ENCODE results near the gene FAH. TPM values are rescaled to one million over a fixed set of nuclear protein-coding genes. Genes with fewer than 3 reads are reported as not detected.
"Not testable (repeated sequence)": the region's sequence is repeated elsewhere in the genome, so short reads cannot be mapped to it uniquely, and the experiment has no call there.

FAH gene
- total RNA-seq, 1 donor, result 38.1 TPM

- no peak for TF ChIP-seq CTCF (IDR thresholded peaks at IDR 0.05; ENCODE audit: insufficient read depth, low read length)
- no peak for DNase-seq (ENCODE audit: low read depth)
- H3K4me3 ChIP-seq (ENCODE audit: low read depth, low read length), result no peak overlapping the region
Observed at GRCh38 chr15:80123034-80123433, 29.8 kb upstream of the FAH start.

- not testable (repeated sequence) for H3K4me3 ChIP-seq (ENCODE audit: low read depth, low read length); DNase-seq (ENCODE audit: low read depth)
Observed at GRCh38 chr15:80127253-80127652, 25.5 kb upstream of the FAH start.

GRCh38 chr15:80127911-80128310 lies 24.9 kb upstream of the FAH start:
- no peak for DNase-seq (ENCODE audit: low read depth)
- no peak overlapping the region for H3K4me3 ChIP-seq (ENCODE audit: low read depth, low read length)
- TF ChIP-seq CTCF (IDR thresholded peaks at IDR 0.05; ENCODE audit: insufficient read depth, low read length), result no peak

- TF ChIP-seq CTCF (IDR thresholded peaks at IDR 0.05; ENCODE audit: insufficient read depth, low read length), result no peak
- no peak overlapping the region for H3K4me3 ChIP-seq (ENCODE audit: low read depth, low read length)
- DNase-seq (ENCODE audit: low read depth), result no peak
Observed at GRCh38 chr15:80132382-80132781, 20.4 kb upstream of the FAH start.

- H3K4me3 ChIP-seq (ENCODE audit: low read depth, low read length), result no peak overlapping the region
- DNase-seq (ENCODE audit: low read depth), result no peak
- TF ChIP-seq CTCF (IDR thresholded peaks at IDR 0.05; ENCODE audit: insufficient read depth, low read length), result no peak
Observed at GRCh38 chr15:80136854-80137253, 15.9 kb upstream of the FAH start.

- DNase-seq (ENCODE audit: low read depth), result no peak
- no peak for TF ChIP-seq CTCF (IDR thresholded peaks at IDR 0.05; ENCODE audit: insufficient read depth, low read length)
- no peak overlapping the region for H3K4me3 ChIP-seq (ENCODE audit: low read depth, low read length)
Observed at GRCh38 chr15:80138961-80139360, 13.8 kb upstream of the FAH start.

GRCh38 chr15:80140909-80141308 lies 11.9 kb upstream of the FAH start:
- no peak for TF ChIP-seq CTCF (IDR thresholded peaks at IDR 0.05; ENCODE audit: insufficient read depth, low read length)
- no peak for DNase-seq (ENCODE audit: low read depth)
- no peak overlapping the region for H3K4me3 ChIP-seq (ENCODE audit: low read depth, low read length)
